ENCODE data around the gene MAD2L1BP. TPM values are rescaled to one million over a fixed set of nuclear protein-coding genes. Genes with fewer than 3 reads are reported as not detected.
"Not testable (repeated sequence)": the region's sequence is repeated elsewhere in the genome, so short reads cannot be mapped to it uniquely, and the experiment has no call there.

The MAD2L1BP gene
- polyA plus RNA-seq, 3 donors = 29.4 to 30.5 (median 30.5) TPM

- no peak for DNase-seq (ENCODE audit: low read depth in 3 of 3, low spot score in 2 of 3)
Measured at GRCh38 chr6:43625393-43625992, 10.1 kb upstream of the MAD2L1BP start.

GRCh38 chr6:43627008-43627825 is 8.4 kb upstream of the MAD2L1BP start:
- DNase-seq (ENCODE audit: low read depth in 3 of 3, low spot score in 2 of 3) = peak in 1 of 3 donors; percentile 24

GRCh38 chr6:43628393-43629103 is 7.1 kb upstream of the MAD2L1BP start:
- peak in 2 of 3 donors; percentile 48 to 57 for DNase-seq (ENCODE audit: low read depth in 3 of 3, low spot score in 2 of 3)

- DNase-seq (ENCODE audit: low read depth in 3 of 3, low spot score in 2 of 3) = peak in 2 of 3 donors; percentile 96 to 97
Measured at GRCh38 chr6:43629104-43629504, 6.5 kb upstream of the MAD2L1BP start, which contains the start of gene GTPBP2. Gene GTPBP2 (minus strand): TSS chr6:43629264. CDS start chr6:43629162, 102 bp downstream.

DNA sequence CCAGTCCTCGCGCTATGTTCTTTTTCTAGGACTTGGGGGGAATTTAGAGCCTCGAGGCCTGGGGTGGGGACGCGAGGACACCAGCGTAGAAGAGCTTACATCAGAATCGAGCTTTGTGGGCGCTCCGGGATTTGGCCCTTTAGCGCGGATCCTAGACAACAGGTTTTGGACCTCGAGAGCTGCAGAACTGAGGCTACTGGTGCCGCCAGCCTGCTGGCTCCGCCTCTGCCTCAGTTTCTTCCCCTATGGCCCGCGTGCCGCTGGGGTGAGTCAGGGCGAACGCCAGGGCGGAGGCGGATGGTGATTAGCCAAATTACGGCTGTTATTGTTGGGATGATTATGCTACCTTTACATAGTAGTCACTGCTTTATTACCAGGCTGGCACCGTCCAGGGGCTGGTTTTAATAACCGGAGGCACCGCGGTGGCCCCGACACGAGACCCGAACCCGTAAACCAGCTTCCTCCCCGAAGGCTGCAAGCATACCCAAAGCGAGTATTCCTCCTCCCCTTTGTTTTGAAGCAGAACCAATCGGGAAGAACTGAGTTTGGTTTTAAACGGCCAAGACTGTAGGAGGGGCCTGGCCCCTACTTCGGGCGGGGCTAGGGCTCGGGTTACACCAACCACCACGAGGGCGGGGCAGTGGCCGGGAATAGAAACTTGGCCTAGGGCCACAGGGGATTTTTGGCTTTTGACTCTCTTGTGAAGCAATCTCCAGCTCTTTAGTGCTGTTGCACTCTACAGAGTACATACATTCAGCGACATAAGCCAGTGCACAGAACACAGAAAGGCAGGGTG is 5.9 kb upstream of the MAD2L1BP start:
- peak in 2 of 3 donors; percentile 93 for DNase-seq (ENCODE audit: low read depth in 3 of 3, low spot score in 2 of 3)

GRCh38 chr6:43630980-43631619 is 4.5 kb upstream of the MAD2L1BP start:
- no peak for DNase-seq (ENCODE audit: low read depth in 3 of 3, low spot score in 2 of 3)

DNA sequence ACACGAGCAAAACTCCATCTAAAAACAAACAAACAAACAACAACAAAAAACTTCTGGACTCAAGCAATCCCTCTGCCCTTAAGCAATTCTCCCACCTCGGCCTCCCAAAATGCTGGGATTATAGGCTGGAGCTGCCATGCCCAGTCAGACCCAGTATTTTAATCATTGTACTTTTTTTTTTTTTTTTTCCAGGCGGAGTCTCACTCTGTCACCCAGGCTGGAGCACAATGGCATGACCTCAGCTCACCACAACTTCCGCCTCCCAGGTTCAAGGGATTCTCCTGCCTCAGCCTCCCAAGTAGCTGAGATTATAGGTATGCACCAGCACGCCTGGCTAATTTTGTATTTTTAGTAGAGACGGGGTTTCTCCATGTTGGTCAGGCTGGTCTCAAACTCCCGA is 2.6 kb upstream of the MAD2L1BP start:
- not testable (repeated sequence) for DNase-seq (ENCODE audit: low read depth in 3 of 3, low spot score in 2 of 3)

DNA sequence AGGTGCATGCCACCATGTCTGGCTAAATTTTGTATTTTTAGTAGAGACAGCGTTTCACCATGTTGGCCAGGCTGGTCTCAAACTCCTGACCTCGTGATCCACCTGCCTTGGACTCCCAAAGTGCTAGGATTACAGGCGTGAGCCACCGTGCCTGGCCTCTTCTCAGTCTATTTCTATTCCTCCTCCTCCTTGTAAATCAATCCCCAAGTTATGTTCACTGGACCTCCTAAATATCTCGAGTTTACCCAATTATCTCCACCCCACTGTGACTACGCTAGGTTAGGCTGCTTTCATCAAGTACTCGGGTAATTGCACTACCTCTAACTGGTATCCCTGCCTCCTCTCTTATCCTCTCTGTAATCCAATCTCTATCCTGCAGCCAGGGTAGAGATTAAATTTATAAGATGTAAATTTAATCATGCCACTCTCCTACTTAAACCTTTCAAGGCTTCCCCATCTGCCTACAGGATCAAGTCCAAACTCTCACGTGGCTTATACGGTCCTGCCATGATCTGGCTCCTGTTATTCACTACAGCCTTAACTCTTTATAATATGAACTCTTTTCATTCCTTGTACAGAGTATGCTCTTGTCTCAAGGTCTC is 837 bp upstream of the MAD2L1BP start:
- DNase-seq (ENCODE audit: low read depth in 3 of 3, low spot score in 2 of 3) = no peak

GRCh38 chr6:43636308-43636659 is 644 bp downstream of the MAD2L1BP start:
- DNase-seq (ENCODE audit: low read depth in 3 of 3, low spot score in 2 of 3) = no peak

DNA sequence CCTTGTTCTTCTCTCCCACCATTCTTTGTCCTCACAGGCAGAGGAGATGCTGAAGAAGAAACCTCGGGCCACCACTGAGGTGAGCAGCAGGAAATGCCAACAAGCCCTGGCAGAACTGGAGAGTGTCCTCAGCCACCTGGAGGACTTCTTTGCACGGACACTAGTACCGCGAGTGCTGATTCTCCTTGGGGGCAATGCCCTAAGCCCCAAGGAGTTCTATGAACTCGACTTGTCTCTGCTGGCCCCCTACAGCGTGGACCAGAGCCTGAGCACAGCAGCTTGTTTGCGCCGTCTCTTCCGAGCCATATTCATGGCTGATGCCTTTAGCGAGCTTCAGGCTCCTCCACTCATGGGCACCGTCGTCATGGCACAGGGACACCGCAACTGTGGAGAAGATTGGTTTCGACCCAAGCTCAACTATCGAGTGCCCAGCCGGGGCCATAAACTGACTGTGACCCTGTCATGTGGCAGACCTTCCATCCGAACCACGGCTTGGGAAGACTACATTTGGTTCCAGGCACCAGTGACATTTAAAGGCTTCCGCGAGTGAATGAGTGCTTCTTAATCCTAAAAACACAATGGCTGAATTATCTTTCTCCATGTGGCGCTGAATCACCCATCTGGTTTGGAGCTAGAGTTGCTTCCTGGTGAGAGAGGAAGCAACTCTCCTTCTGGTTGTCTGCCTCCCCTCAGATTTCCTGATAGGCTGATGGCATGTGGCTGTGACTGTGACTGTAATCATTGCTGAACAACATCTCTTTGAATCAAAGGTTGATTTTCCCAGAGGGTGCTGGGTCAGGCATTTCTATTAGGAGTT is 4.6 kb downstream of the MAD2L1BP start:
- no peak for DNase-seq (ENCODE audit: low read depth in 3 of 3, low spot score in 2 of 3)

GRCh38 chr6:43644940-43645612 is 9.4 kb downstream of the MAD2L1BP start, which contains the start of gene RSPH9:
Gene RSPH9 (plus strand): TSS chr6:43645036. CDS start chr6:43645099, 63 bp downstream.
- DNase-seq (ENCODE audit: low read depth in 3 of 3, low spot score in 2 of 3) = no peak

DNA sequence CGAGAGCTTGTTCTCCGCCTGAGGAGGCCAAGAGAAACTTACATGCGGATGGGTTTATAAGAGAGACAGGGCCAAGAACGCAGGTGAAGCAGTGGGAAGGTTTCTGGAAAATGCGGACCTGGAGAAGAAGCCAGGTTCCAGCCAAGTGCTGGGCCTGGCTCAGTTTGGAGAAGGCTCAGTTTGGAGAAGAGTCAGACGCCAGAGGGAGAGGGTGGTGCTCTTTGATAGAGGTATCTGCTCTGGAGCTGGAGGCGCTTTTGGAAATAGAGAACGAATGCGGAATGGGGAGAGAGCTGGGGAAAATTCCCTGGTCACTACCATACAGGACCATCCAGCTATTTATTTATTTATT is 9.9 kb downstream of the MAD2L1BP start:
- DNase-seq (ENCODE audit: low read depth in 3 of 3, low spot score in 2 of 3) = no peak

- no peak for DNase-seq (ENCODE audit: low read depth in 3 of 3, low spot score in 2 of 3)
Measured at GRCh38 chr6:43647613-43648012, 12.0 kb downstream of the MAD2L1BP start.

DNA sequence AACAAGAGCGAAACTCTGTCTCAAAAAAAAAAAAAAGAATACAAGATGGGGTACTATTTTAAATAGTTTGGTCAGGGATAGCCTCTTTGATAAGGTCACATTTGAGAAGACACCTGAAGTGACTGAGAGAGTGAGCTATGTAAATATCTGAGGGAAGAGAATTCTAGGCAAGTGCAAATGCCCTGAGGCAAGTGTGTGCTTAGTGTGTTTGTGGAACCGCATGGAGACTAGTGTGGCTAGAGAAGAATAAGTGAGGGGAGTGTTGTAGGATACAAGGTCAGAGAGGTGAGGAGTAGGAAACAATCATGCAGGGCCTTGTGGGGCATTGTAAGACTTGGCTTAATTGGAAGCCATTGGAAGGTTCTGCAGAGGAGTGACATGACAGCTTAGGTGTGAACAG is 12.6 kb downstream of the MAD2L1BP start:
- no peak for DNase-seq (ENCODE audit: low read depth in 3 of 3, low spot score in 2 of 3)

DNA sequence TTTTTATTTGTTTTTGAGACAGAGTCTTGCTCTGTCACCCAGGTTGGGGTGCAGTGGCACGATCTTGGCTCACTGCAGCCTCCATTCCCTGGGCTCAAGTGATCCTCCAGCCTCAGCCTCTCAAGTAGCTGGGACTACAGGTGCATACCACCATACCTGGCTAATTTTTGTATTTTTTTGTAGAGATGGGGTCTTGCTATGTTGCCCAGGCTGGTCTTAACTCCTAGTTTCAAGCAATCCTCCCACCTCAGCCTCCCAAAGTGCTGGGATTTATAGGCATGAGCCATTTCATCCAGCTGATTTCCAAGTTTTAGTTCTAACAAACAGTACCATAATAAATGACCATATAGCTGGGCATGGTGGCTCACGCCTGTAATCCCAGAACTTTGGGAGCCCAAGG is 17.2 kb downstream of the MAD2L1BP start:
- DNase-seq (ENCODE audit: low read depth in 3 of 3, low spot score in 2 of 3) = not testable (repeated sequence)

DNA sequence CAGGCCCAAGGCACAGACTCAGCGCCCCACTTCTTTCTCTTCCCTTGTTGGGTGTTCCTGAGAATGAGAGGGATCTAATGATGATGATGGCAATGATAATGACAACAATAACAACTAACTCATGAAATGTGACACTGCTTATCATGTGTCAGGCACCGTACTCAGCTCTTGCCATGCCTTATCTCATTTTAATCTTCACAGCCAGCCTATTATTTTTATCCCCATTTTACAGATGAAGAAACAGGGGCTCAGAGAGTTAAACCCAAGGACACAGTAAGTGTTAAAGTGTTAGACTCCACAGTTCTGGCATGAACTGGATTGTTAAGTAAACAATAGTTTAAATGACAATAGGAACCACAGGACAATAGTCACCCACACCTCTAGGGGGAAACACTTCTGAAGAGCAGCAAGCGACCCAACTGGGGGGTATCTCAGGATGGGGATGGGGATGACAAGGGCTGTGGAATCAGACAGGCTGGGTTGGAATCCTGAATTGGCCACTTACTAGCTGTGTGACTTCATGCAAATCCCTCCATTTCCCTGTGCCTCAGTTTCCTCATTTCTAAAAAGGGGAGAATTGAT is 21.7 kb downstream of the MAD2L1BP start:
- DNase-seq (ENCODE audit: low read depth in 3 of 3, low spot score in 2 of 3) = no peak

- no peak for DNase-seq (ENCODE audit: low read depth in 3 of 3, low spot score in 2 of 3)
Measured at GRCh38 chr6:43658161-43658560, 22.5 kb downstream of the MAD2L1BP start.

GRCh38 chr6:43662948-43663347 is 27.3 kb downstream of the MAD2L1BP start:
- DNase-seq (ENCODE audit: low read depth in 3 of 3, low spot score in 2 of 3) = not testable (repeated sequence)

All from right renal cortex interstitium (tissue), 3 donors.